K562 (cell line): ENCODE measurements around the gene PRPF6. TPM values are rescaled to one million over a fixed set of nuclear protein-coding genes. Genes with fewer than 3 reads are reported as not detected.

Experiments
- KAT8 ChIP-seq: fragments of 450-650 bp; IDR thresholded peaks from 2 replicates; pipeline ENCODE4 v1.6.1; 2016; ENCODE audit warnings: low read depth, mild to moderate bottlenecking
- KDM4B ChIP-seq, 2 experiments: fragments of 450-650 bp in 1 of 2; sonication (generic) in 1 of 2; IDR thresholded peaks; 2 replicates each; pipeline ENCODE4 v1.6.1; 2016 to 2017; ENCODE audit warnings: borderline replicate concordance in 2 of 2, antibody characterized with exemption in 1 of 2, low read depth in 1 of 2, mild to moderate bottlenecking in 1 of 2
- KDM5B ChIP-seq: fragments of 200-600 bp; sonication (generic); IDR thresholded peaks from 2 replicates; pipeline ENCODE4 v1.6.1; 2012; ENCODE audit warnings: low read depth, mild to moderate bottlenecking, moderate library complexity, low read length, control low read depth, inconsistent platforms; ENCODE audit not compliant: insufficient replicate concordance
- NRF1 ChIP-seq, 2 experiments: fragments of 450-650 bp; IDR thresholded peaks in 1 of 2; conservative IDR thresholded peaks in 1 of 2; 2 replicates each; pipeline ENCODE4 v1.6.1; 2014; ENCODE audit warnings: mild to moderate bottlenecking in 2 of 2
- POLR2G ChIP-seq: fragments of 200-400 bp; formaldehyde crosslinking; IDR thresholded peaks from 2 replicates; pipeline ENCODE4 v1.6.1; 2017; ENCODE audit warnings: low read depth, mild to moderate bottlenecking, antibody characterized with exemption, low read length, moderate library complexity
- RBFOX2 ChIP-seq: fragments of 200-400 bp; formaldehyde crosslinking; IDR thresholded peaks from 2 replicates; pipeline ENCODE4 v1.6.1; 2017; ENCODE audit warnings: low read depth, mild to moderate bottlenecking, low read length, moderate library complexity
- SAFB2 ChIP-seq: fragments of 200-400 bp; formaldehyde crosslinking; IDR thresholded peaks from 2 replicates; pipeline ENCODE4 v1.6.1; 2018; ENCODE audit warnings: borderline replicate concordance, low read length, low read depth, moderate library complexity; ENCODE audit not compliant: severe bottlenecking
- TFAP4 ChIP-seq: sonication (generic); formaldehyde crosslinking; IDR thresholded peaks from 2 replicates; pipeline ENCODE4 v1.8.0; 2022; ENCODE audit warnings: missing genetic modification reagents, mild to moderate bottlenecking, moderate library complexity, borderline replicate concordance
- ZNF655 ChIP-seq: fragments of 250-450 bp; sonication (Bioruptor Pico); IDR thresholded peaks from 2 replicates; pipeline ENCODE4 v1.5.0; 2021
- polyA plus RNA-seq, 8 experiments: library from polyadenylated mRNA; depleted of rRNA in 4 of 8; stranded (reverse) in 5 of 8; unstranded in 3 of 8; fragments of >200 nt; fragmentation: Nextera tagmentation in 2 of 8; fragmentation: Illumina TruSeq in 1 of 8; extraction: Ambion mirVana in 2 of 8; extraction: Trizol in 1 of 8; gene quantifications; 2 replicates each; pipeline versions ENCODE4 v1.2.1 to v1.2.3, GENCODE V29; 2011 to 2014; ENCODE audit warnings: inconsistent platforms in 1 of 8, missing spikeins in 1 of 8
- total RNA-seq, 7 experiments: library from RNA; depleted of rRNA in 6 of 7; stranded (reverse); fragments of >200 nt in 6 of 7; fragmentation: Illumina TruSeq in 2 of 7; extraction: Trizol in 2 of 7; gene quantifications; 2 replicates each; pipeline versions ENCODE4 v1.2.1 to v1.2.3, GENCODE V29; 2011 to 2021; ENCODE audit warnings: low replicate concordance in 1 of 7

The PRPF6 gene
- total and polyA plus RNA-seq, 9 of the 15 experiments (the other 6 are each of a cell fraction or from before 2014, with no cell fraction given): 4.2 to 83.2 (median 59.9) TPM

DNA sequence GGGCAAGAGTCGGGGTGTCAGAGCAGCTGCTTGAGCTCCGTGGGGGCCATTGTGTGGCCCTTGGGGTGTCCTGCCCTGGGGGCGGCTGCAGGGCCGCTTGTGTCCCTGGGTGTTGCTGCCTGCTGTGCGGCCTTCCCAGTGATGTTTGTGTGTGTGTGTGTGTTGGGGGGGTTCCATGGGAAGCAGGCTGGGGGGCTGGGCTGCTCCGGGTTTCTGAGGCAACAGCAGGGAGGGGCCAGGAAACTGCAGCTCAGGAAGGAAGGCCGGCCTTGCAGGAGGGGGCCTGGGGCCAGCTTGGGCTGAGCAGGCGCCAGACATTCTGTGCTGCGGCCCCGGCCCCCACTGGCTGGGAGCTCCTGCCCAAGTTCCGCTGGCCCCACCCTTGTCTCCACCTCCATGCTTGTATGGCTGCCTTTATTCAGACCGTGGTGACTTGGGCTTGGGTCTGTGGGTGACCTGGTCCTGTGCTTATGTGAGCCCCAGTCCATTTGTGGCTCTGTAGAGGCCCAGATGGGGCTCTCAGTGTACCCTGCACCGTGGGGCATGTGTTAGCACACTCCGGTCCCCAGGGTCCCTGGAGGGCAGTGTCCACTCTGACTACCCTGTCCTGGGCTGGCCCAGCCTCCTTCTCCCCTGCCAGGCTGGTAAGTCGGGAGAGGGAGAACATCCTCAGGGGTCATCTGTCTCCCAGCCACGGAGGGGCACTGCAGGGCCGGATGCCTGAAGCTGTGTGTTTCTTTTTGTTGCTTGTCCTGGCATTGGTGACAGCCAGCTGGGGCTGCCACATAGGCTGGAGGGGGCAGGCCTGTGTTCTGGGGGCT lies 73.1 kb downstream of the PRPF6 start (continued):
- TF ChIP-seq KDM4B (IDR thresholded peaks at IDR 0.05; ENCODE audit: borderline replicate concordance in 2 of 2, low read depth in 1 of 2) (no peak), TFAP4 (peak; percentile 60; the same call in 1 of the 2 replicates), NRF1 (conservative IDR thresholded peaks at IDR 0.05 in 1 of 2, IDR thresholded peaks at IDR 0.05 in 1 of 2) (peak; percentile 74 to 79), SAFB2 (no peak), KAT8 (no peak), KDM5B (no peak), RBFOX2 (peak; percentile 28; the same call in 1 of the 2 replicates), ZNF655 (CRISPR knock-in tag) (no peak), POLR2G (peak; percentile 48; the same call in 1 of the 2 replicates)
